Mucosa of rectum (tissue), 2 donors: ENCODE data around the gene BBS5.

Experiments used
- H3K27ac ChIP-seq, 2 donors: one replicate each; pipeline ENCODE4 v1.7.0; 2013; ENCODE audit warnings: inconsistent platforms in 2 of 2, low read depth in 2 of 2, low read length in 2 of 2
- H3K27me3 ChIP-seq, 2 donors: one replicate each; pipeline ENCODE4 v1.7.0; 2013; ENCODE audit warnings: low read length in 2 of 2; ENCODE audit not compliant: control insufficient read depth in 2 of 2, insufficient read depth in 2 of 2
- H3K36me3 ChIP-seq, 2 donors: one replicate each; pipeline ENCODE4 v1.7.0; 2013; ENCODE audit warnings: low read length in 2 of 2; ENCODE audit not compliant: control insufficient read depth in 2 of 2, insufficient read depth in 2 of 2
- H3K4me1 ChIP-seq, 2 donors: one replicate each; pipeline ENCODE4 v1.7.0; 2013; ENCODE audit warnings: low read length in 2 of 2, mild to moderate bottlenecking in 1 of 2; ENCODE audit not compliant: control insufficient read depth in 2 of 2, insufficient read depth in 2 of 2
- H3K4me3 ChIP-seq, 2 donors: one replicate each; pipeline ENCODE4 v1.7.0; 2013; ENCODE audit warnings: low read length in 2 of 2
- H3K9ac ChIP-seq, 2 donors: one replicate each; pipeline ENCODE4 v1.7.0; 2013; ENCODE audit warnings: low read length in 2 of 2, low read depth in 1 of 2, mild to moderate bottlenecking in 1 of 2
- H3K9me3 ChIP-seq, 2 donors: one replicate each; pipeline ENCODE4 v1.7.0; 2013; ENCODE audit warnings: low read length in 2 of 2; ENCODE audit not compliant: control insufficient read depth in 2 of 2
- donor health status: healthy.
- donor health status: Normal muscosa, but diverticular disease.

The BBS5 gene

GRCh38 chr2:169461143-169461542 is 18.2 kb upstream of the BBS5 start:
- H3K27ac ChIP-seq = no peak overlapping the region
- no peak overlapping the region for H3K4me3 ChIP-seq
- no peaks in the 10 kb centered on the region for H3K36me3 ChIP-seq
- H3K27me3 ChIP-seq = no peaks in the 10 kb centered on the region
- no peak overlapping the region for H3K9ac ChIP-seq
- no peaks in the 10 kb centered on the region for H3K9me3 ChIP-seq
- no peaks in the 10 kb centered on the region for H3K4me1 ChIP-seq

- H3K4me1 ChIP-seq = no peaks in the 10 kb centered on the region
- H3K9ac ChIP-seq = no peak overlapping the region
- no peak overlapping the region for H3K27ac ChIP-seq
Measured at GRCh38 chr2:169462896-169463695, 16.2 kb upstream of the BBS5 start.

GRCh38 chr2:169464466-169464865 is 14.8 kb upstream of the BBS5 start:
- Histone ChIP-seq H3K27me3 (no peaks in the 10 kb centered on the region), H3K4me3 (no peak overlapping the region), H3K4me1 (no peaks in the 10 kb centered on the region), H3K9ac (no peak overlapping the region), H3K9me3 (no peaks in the 10 kb centered on the region), H3K27ac (no peak overlapping the region), H3K36me3 (no peaks in the 10 kb centered on the region)

More at GRCh38 chr2:169462896-169463695, 16.2 kb upstream of the BBS5 start:
- Histone ChIP-seq H3K4me3 (no peak overlapping the region), H3K9me3 (no peaks in the 10 kb centered on the region), H3K27me3 (no peaks in the 10 kb centered on the region), H3K36me3 (no peaks in the 10 kb centered on the region)

GRCh38 chr2:169464882-169465281 is 14.4 kb upstream of the BBS5 start:
- no peaks in the 10 kb centered on the region for H3K36me3 ChIP-seq
- no peaks in the 10 kb centered on the region for H3K4me1 ChIP-seq
- H3K27me3 ChIP-seq = no peaks in the 10 kb centered on the region
- no peak overlapping the region for H3K4me3 ChIP-seq
- no peak overlapping the region for H3K27ac ChIP-seq
- H3K9ac ChIP-seq = no peak overlapping the region
- H3K9me3 ChIP-seq = no peaks in the 10 kb centered on the region

- no peaks in the 10 kb centered on the region for H3K9me3 ChIP-seq
- no peaks in the 10 kb centered on the region for H3K36me3 ChIP-seq
- no peaks in the 10 kb centered on the region for H3K4me1 ChIP-seq
- H3K4me3 ChIP-seq = no peak overlapping the region
- no peak overlapping the region for H3K9ac ChIP-seq
- H3K27me3 ChIP-seq = no peaks in the 10 kb centered on the region
- H3K27ac ChIP-seq = no peak overlapping the region
Measured at GRCh38 chr2:169468841-169469240, 10.5 kb upstream of the BBS5 start.

GRCh38 chr2:169469952-169470572 is 9.2 kb upstream of the BBS5 start:
- H3K4me1 ChIP-seq = no peaks in the 10 kb centered on the region
- H3K9ac ChIP-seq = no peak overlapping the region
- H3K4me3 ChIP-seq = no peak overlapping the region
- H3K27me3 ChIP-seq = no peaks in the 10 kb centered on the region
- no peaks in the 10 kb centered on the region for H3K9me3 ChIP-seq
- no peak overlapping the region for H3K27ac ChIP-seq
- H3K36me3 ChIP-seq = no peaks in the 10 kb centered on the region

- no peaks in the 10 kb centered on the region for H3K4me1 ChIP-seq
- no peaks in the 10 kb centered on the region for H3K36me3 ChIP-seq
- no peak overlapping the region for H3K27ac ChIP-seq
- no peaks in the 10 kb centered on the region for H3K9me3 ChIP-seq
- no peak overlapping the region for H3K4me3 ChIP-seq
- no peaks in the 10 kb centered on the region for H3K27me3 ChIP-seq
- no peak overlapping the region for H3K9ac ChIP-seq
Measured at GRCh38 chr2:169472249-169472648, 7.0 kb upstream of the BBS5 start.

- H3K27ac ChIP-seq = no peak overlapping the region
- H3K4me1 ChIP-seq = peaks cover 7% of the 10 kb centered on the region in 2 donors
- H3K27me3 ChIP-seq = no peaks in the 10 kb centered on the region
- no peaks in the 10 kb centered on the region for H3K9me3 ChIP-seq
- H3K9ac ChIP-seq = no peak overlapping the region
- no peak overlapping the region for H3K4me3 ChIP-seq
- no peaks in the 10 kb centered on the region for H3K36me3 ChIP-seq
Measured at GRCh38 chr2:169476459-169476858, 2.8 kb upstream of the BBS5 start.

- peak overlapping the region; percentile 3 to 65 for H3K27ac ChIP-seq
- H3K9me3 ChIP-seq = no peaks in the 10 kb centered on the region
- H3K27me3 ChIP-seq = no peaks in the 10 kb centered on the region
- H3K9ac ChIP-seq = no peak overlapping the region
- H3K4me3 ChIP-seq = peak overlapping the region in 1 of 2 donors; percentile 91
- peaks cover 7% of the 10 kb centered on the region in 2 donors for H3K4me1 ChIP-seq
- H3K36me3 ChIP-seq = peaks cover 0 to 8% of the 10 kb centered on the region in 2 donors
Measured at GRCh38 chr2:169478339-169478738, 955 bp upstream of the BBS5 start.

GRCh38 chr2:169478745-169479256 is 493 bp upstream of the BBS5 start:
- Histone ChIP-seq H3K4me3 (peak overlapping the region; percentile 85 to 91), H3K36me3 (peaks cover 4 to 12% of the 10 kb centered on the region in 2 donors), H3K9ac (peak overlapping the region; percentile 74 to 82), H3K4me1 (peaks cover 7% of the 10 kb centered on the region in 2 donors), H3K27ac (peak overlapping the region; percentile 54 to 65), H3K27me3 (no peaks in the 10 kb centered on the region), H3K9me3 (no peaks in the 10 kb centered on the region)
